ENCODE data around the gene KIF16B. TPM values are rescaled to one million over a fixed set of nuclear protein-coding genes. Genes with fewer than 3 reads are reported as not detected.

The KIF16B gene
- total and polyA plus RNA-seq, 2 experiments from 2014 or later, result 6.5 to 11.1 TPM

Other genes starting within 250 kb of the KIF16B start
- 91.9 and 94.9 TPM in 2 replicates for gene SNRPB2, start 156.6 kb upstream of the KIF16B start, total RNA-seq (2014; rRNA removed; shearing (Covaris generic))
- gene SNRPB2, start 156.6 kb upstream of the KIF16B start, polyA plus RNA-seq (2016; fragmentation: Nextera tagmentation; extraction: Ambion mirVana), result 377 and 387 TPM in 2 replicates
- gene OTOR, start 174.9 kb upstream of the KIF16B start, total RNA-seq (2014; rRNA removed; shearing (Covaris generic)), result not detected in 2 replicates
- not detected in 2 replicates for gene OTOR, start 174.9 kb upstream of the KIF16B start, polyA plus RNA-seq (2016; fragmentation: Nextera tagmentation; extraction: Ambion mirVana)

All from GM23338 (cell line).